ENCODE results near the gene HOPX. TPM values are rescaled to one million over a fixed set of nuclear protein-coding genes. Genes with fewer than 3 reads are reported as not detected.

HOPX gene
- total RNA-seq, 4 donors from 2014 or later = 2.7 to 14.4 (median 7.0) TPM

DNA sequence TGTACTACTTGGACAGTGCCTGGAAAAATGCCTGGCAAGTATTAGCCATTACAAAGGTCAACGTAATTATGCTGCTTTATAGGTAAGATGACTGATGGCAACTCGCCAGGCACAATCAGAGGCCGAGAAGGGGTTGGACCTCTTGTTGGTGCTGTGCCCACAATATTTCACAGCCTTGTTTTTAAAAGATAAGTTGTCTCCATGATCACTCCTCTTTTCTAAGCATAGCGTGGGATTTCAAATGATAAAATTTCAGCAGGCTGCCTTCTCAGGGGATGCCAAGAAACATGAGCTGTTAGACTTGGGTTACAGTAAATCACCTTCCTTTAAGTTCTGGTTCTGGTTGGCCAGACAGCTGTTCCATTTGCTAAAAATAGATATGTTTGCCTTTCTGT, 26.9 kb downstream of the HOPX start:
- Histone ChIP-seq H3K27me3 (peaks cover 0 to 4% of the 10 kb centered on the region in 2 donors), H3K4me3 (no peak overlapping the region), H3K36me3 (no peaks in the 10 kb centered on the region), H3K27ac (peak overlapping the region in 2 of 4 donors; percentile 32 to 84), H3K4me1 (peaks cover 0 to 38% (median 7%) of the 10 kb centered on the region in 4 donors), H3K9me3 (no peaks in the 10 kb centered on the region)
- peak in 2 of 3 donors; percentile 75 to 86 for DNase-seq
- TF ChIP-seq, protein P1, sequence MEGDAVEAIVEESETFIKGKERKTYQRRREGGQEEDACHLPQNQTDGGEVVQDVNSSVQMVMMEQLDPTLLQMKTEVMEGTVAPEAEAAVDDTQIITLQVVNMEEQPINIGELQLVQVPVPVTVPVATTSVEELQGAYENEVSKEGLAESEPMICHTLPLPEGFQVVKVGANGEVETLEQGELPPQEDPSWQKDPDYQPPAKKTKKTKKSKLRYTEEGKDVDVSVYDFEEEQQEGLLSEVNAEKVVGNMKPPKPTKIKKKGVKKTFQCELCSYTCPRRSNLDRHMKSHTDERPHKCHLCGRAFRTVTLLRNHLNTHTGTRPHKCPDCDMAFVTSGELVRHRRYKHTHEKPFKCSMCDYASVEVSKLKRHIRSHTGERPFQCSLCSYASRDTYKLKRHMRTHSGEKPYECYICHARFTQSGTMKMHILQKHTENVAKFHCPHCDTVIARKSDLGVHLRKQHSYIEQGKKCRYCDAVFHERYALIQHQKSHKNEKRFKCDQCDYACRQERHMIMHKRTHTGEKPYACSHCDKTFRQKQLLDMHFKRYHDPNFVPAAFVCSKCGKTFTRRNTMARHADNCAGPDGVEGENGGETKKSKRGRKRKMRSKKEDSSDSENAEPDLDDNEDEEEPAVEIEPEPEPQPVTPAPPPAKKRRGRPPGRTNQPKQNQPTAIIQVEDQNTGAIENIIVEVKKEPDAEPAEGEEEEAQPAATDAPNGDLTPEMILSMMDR (IDR thresholded peaks at IDR 0.05) = no peak
- no peak for TF ChIP-seq POLR2A (IDR thresholded peaks at IDR 0.05)

DNA sequence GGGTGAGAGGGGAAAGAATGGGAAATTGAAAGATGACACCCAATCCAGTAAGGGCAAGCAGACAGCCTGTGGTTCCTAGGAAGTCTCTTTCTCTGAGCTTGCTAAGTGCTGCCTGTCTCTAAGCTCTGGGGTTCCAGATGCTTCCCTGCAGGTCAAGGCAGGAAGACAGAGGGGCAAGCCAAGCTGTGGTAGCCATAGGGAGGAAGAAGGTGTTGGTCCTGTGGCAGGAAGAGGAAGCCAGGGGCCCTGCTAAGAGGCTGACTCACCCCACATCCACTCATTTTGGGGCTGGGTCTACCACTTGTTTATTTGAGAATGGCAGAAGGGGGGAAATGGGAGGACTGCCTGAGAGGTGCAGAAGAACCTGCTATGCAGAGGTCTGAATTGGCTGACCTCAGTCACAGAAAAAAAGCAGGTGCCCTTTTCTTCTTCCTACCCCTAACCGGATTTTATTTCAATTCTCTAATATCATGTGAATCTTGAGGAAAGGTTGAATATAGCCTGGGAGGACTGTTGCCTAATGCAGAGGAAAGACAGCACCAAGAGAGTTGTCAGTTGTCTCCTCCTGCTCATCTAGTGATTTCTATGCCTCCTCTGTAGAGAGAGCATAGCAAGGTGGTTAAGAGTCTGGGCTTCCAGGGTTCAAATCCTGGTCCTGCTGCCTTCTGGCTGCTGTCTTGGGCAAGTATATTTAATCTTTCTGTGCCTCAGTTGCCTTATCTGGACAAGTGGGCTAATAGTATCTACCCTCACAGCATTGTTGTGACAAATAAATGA, 27.4 kb downstream of the HOPX start:
- Histone ChIP-seq H3K27ac (peak overlapping the region in 2 of 4 donors; percentile 32 to 84), H3K4me1 (peaks cover 0 to 38% (median 7%) of the 10 kb centered on the region in 4 donors), H3K36me3 (no peaks in the 10 kb centered on the region), H3K9me3 (no peaks in the 10 kb centered on the region), H3K4me3 (no peak overlapping the region), H3K27me3 (peaks cover 0 to 4% of the 10 kb centered on the region in 2 donors)
- DNase-seq = peak in 1 of 3 donors; percentile 66
- TF ChIP-seq POLR2A (IDR thresholded peaks at IDR 0.05) = no peak
- TF ChIP-seq, protein P1 (IDR thresholded peaks at IDR 0.05) = no peak

DNA sequence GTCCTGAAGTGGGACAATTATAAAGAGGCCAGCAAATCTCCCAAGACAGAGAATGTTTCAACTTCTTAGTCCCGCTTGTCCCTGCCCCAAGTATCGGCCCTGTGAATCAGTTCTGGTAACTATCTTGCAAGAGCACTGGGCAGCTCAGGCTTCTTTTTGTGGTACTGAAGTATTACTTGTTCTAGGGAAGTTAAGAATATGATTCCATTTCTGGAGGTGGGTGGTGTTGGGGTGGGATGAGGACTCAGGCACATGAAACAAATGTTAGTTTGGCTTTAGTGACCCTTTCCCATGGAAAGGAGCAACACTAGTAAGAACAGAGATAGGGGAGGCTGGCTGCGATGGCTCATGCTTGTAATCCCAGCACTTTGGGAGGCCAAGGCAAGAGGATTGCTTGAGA, 28.9 kb downstream of the HOPX start:
- H3K9me3 ChIP-seq = no peaks in the 10 kb centered on the region
- DNase-seq = no peak
- no peak overlapping the region for H3K4me3 ChIP-seq

DNA sequence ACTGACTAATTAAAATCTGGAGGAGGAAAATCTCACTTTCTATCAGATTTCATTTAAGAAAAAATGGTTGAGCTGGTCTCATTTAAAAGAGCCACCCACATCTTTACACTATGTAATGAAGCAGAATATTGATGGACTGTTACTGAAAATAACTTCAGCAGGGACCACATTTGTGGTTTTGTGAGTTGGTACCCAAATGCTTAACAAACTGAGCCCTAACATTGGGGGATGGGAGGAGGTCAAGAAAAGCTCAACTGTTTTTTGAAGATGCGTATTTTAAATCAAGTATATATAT, 30.1 kb downstream of the HOPX start:
- Histone ChIP-seq H3K27ac (no peak overlapping the region), H3K9me3 (peaks cover 0 to 5% (median 0%) of the 10 kb centered on the region in 4 donors), H3K4me3 (no peak overlapping the region), H3K27me3 (peaks cover 0 to 3% of the 10 kb centered on the region in 2 donors), H3K4me1 (peaks cover 0 to 30% (median 6%) of the 10 kb centered on the region in 4 donors), H3K36me3 (no peaks in the 10 kb centered on the region)
- no peak for DNase-seq
- TF ChIP-seq, protein P1 (IDR thresholded peaks at IDR 0.05) = no peak
- TF ChIP-seq POLR2A (IDR thresholded peaks at IDR 0.05) = no peak

More for the DNA sequence above, 28.9 kb downstream of the HOPX start:
- TF ChIP-seq, protein P1 (IDR thresholded peaks at IDR 0.05) = no peak
- TF ChIP-seq POLR2A (IDR thresholded peaks at IDR 0.05) = no peak
- Histone ChIP-seq H3K27ac (no peak overlapping the region), H3K4me1 (peaks cover 0 to 38% (median 7%) of the 10 kb centered on the region in 4 donors), H3K36me3 (no peaks in the 10 kb centered on the region), H3K27me3 (peaks cover 0 to 4% of the 10 kb centered on the region in 2 donors)

DNA sequence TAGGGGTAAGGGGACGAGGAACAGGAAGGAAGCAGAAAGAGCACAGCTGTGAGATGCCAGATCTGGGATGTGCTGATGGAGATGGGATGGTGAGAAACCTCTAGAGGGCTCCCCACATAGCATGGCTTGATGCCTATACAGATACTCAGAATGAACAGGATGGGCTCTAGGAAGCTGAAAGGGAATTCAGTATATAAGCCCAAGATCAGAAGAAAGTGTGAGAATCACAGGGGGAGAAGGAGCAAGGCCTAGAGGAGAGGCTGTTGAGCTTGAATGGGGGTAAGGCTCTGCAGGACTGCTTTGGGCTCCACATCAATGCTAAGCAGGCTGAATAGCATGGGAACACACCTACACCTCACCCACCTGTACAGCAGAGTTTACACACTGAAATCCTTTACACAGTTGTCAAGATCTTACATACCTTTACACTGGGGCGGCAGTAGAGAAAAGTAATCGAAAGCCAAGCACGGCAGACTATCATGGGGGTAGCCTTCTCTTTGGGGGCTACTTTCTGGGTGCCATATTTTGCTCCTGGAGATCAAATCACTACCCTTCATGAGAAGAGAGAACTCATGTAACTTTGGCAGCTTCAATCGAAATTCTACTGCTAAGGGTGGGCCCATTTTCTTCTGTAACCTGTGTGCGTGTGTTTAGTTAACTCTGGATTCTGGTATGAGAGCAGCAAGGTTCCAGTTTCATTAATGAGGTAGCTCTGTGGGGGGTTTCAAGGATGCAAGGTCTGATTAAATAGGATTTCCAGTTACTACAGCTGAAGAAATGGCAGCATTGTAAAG, 30.6 kb downstream of the HOPX start:
- no peaks in the 10 kb centered on the region for H3K27me3 ChIP-seq
- H3K27ac ChIP-seq = no peak overlapping the region
- H3K4me1 ChIP-seq = peaks cover 0 to 26% (median 5%) of the 10 kb centered on the region in 4 donors
- H3K9me3 ChIP-seq = peaks cover 0 to 7% (median 0%) of the 10 kb centered on the region in 4 donors
- no peak for TF ChIP-seq POLR2A (IDR thresholded peaks at IDR 0.05)
- TF ChIP-seq, protein P1 (IDR thresholded peaks at IDR 0.05) = no peak
- H3K36me3 ChIP-seq = no peaks in the 10 kb centered on the region
- no peak for DNase-seq
- H3K4me3 ChIP-seq = no peak overlapping the region
